Endothelial cell of umbilical vein (primary cell): Measurements from ENCODE around the gene INS. TPM values are rescaled to one million over a fixed set of nuclear protein-coding genes. Genes with fewer than 3 reads are reported as not detected.

ENCODE experiments used
- BruUV-seq: library from RNA; stranded (reverse); fragments of 400-500 nt; replicated peaks from 2 replicates; lab custom pipeline; 2021; lab: Mats Ljungman, UMichigan
- CTCF ChIA-PET: fragments of 300-600, 350-600 bp; sonication (Branson Sonifier 250); formaldehyde crosslinking; loops from one replicate; lab custom pipeline; 2021; ENCODE audit warnings: antibody characterized with exemption, inconsistent platforms; lab: Charles Lee
- POLR2A ChIA-PET: fragments of 300-600, 350-600 bp; sonication (Branson Sonifier 250); formaldehyde crosslinking; loops from one replicate; lab custom pipeline; 2021; ENCODE audit warnings: antibody characterized with exemption, inconsistent platforms; lab: Charles Lee
- DNase-seq: peaks from one replicate; pipeline ENCODE4 v3.0.0-alpha.2; 2011; ENCODE audit warnings: low read depth, low spot score
- FAIRE-seq: peaks from 2 replicates; lab custom pipeline; 2011; peaks lifted over from hg19 to GRCh38; lab: Jason Lieb, UNC
- H2AFZ ChIP-seq: 2 replicates; pipeline ENCODE4 v1.6.0; 2012; ENCODE audit warnings: low read depth, low read length, control low read depth, inconsistent platforms
- H3K27ac ChIP-seq: 2 replicates; pipeline ENCODE4 v1.5.1; 2011; ENCODE audit warnings: low read depth, mild to moderate bottlenecking, control low read depth, low read length, moderate library complexity; ENCODE audit not compliant: insufficient read depth
- H3K27me3 ChIP-seq, 2 experiments: 2 replicates each; pipeline versions ENCODE4 v1.6.0 to v1.6.1; 2011; ENCODE audit warnings: low read length in 2 of 2, mixed read lengths in 1 of 2; ENCODE audit not compliant: control insufficient read depth in 2 of 2, insufficient read depth in 2 of 2
- H3K36me3 ChIP-seq, 2 experiments: 2 replicates in 1 of 2; 3 replicates in 1 of 2; pipeline ENCODE4 v1.5.1; 2011; ENCODE audit warnings: low read length in 2 of 2, mild to moderate bottlenecking in 1 of 2, moderate library complexity in 1 of 2; ENCODE audit not compliant: control insufficient read depth in 2 of 2, insufficient read depth in 2 of 2; ENCODE audit errors: extremely low read depth in 1 of 2
- H3K4me1 ChIP-seq: 3 replicates; pipeline ENCODE4 v1.5.1; 2011; ENCODE audit warnings: mild to moderate bottlenecking, low read length; ENCODE audit not compliant: control insufficient read depth, insufficient read depth; ENCODE audit errors: extremely low read depth
- H3K4me2 ChIP-seq: 2 replicates; pipeline ENCODE4 v1.6.1; 2011; ENCODE audit warnings: low read length, control low read depth, mixed read lengths; ENCODE audit not compliant: insufficient read depth
- H3K4me3 ChIP-seq, 3 experiments: fragments of 200-600 bp in 1 of 3; sonication (generic), shearing (Covaris generic) in 1 of 3; replicated peaks in 1 of 3; 2 replicates each; pipeline ENCODE4 v1.5.1; 2011 to 2016; ENCODE audit warnings: control low read depth in 3 of 3, low read length in 3 of 3, mild to moderate bottlenecking in 2 of 3, inconsistent platforms in 1 of 3, low read depth in 1 of 3, moderate library complexity in 1 of 3; ENCODE audit not compliant: insufficient read depth in 1 of 3
- H3K79me2 ChIP-seq: 2 replicates; pipeline ENCODE4 v1.6.0; 2012; ENCODE audit warnings: low read length, inconsistent platforms; ENCODE audit not compliant: control insufficient read depth, insufficient read depth
- H3K9ac ChIP-seq: replicated peaks from 2 replicates; pipeline ENCODE3; 2011; ENCODE audit warnings: low read length, control low read depth; ENCODE audit not compliant: insufficient read depth; ENCODE audit errors: extremely low read depth
- H3K9me1 ChIP-seq: replicated peaks from 3 replicates; pipeline ENCODE4 v1.6.0; 2011; ENCODE audit warnings: mild to moderate bottlenecking, low read length; ENCODE audit not compliant: control insufficient read depth, insufficient read depth; ENCODE audit errors: extremely low read depth
- H3K9me3 ChIP-seq: replicated peaks from 2 replicates; pipeline ENCODE4 v1.5.1; 2012; ENCODE audit warnings: low read length, inconsistent platforms; ENCODE audit not compliant: control insufficient read depth, insufficient read depth
- H4K20me1 ChIP-seq: replicated peaks from 2 replicates; pipeline ENCODE3; 2011; ENCODE audit warnings: mild to moderate bottlenecking, low read length; ENCODE audit not compliant: control insufficient read depth, insufficient read depth; ENCODE audit errors: extremely low read depth
- CTCF ChIP-seq, 2 donors: IDR thresholded peaks; 1 replicate in 1 of 2; 2 replicates in 1 of 2; pipeline ENCODE4 v1.5.1; 2011; ENCODE audit warnings: low read length in 2 of 2, mild to moderate bottlenecking in 2 of 2, moderate library complexity in 2 of 2, control low read depth in 1 of 2, inconsistent platforms in 1 of 2, low read depth in 1 of 2; ENCODE audit not compliant: insufficient read depth in 1 of 2; ENCODE audit errors: extremely low read depth in 1 of 2
- EZH2 ChIP-seq: IDR thresholded peaks from 2 replicates; pipeline ENCODE4 v1.6.1; 2012; ENCODE audit warnings: borderline replicate concordance, low read depth, mild to moderate bottlenecking, moderate library complexity, low read length, inconsistent platforms; ENCODE audit not compliant: severe bottlenecking
- FOS ChIP-seq: IDR thresholded peaks from 2 replicates; pipeline ENCODE4 v1.6.1; 2011; ENCODE audit warnings: mild to moderate bottlenecking, low read length, moderate library complexity, borderline replicate concordance; ENCODE audit not compliant: insufficient read depth
- GATA2 ChIP-seq: IDR thresholded peaks from 2 replicates; pipeline ENCODE4 v1.7.0; 2011; ENCODE audit warnings: low read depth, mild to moderate bottlenecking, moderate library complexity, mixed read lengths, low read length; ENCODE audit not compliant: insufficient read length, insufficient read depth
- JUN ChIP-seq: IDR thresholded peaks from 2 replicates; pipeline ENCODE4 v1.6.1; 2011; ENCODE audit warnings: borderline replicate concordance, low read depth; ENCODE audit not compliant: insufficient read length, insufficient read depth
- POLR2A ChIP-seq: IDR thresholded peaks from 2 replicates; pipeline ENCODE4 v1.6.1; 2012; ENCODE audit warnings: low read depth, mild to moderate bottlenecking, control low read depth, low read length
- dilution Hi-C: fragments of 300-500 bp; cut with MboI; formaldehyde crosslinking; loops from one replicate; pipeline ENCODE4 v1.15.0; 2019; ENCODE audit warnings: low sequenced_read_pairs; ENCODE audit not compliant: extremely low pct_ligation_motif_present
- intact Hi-C: fragments of 100-400 bp; cut with micrococcal nuclease; formaldehyde crosslinking; loops from one replicate; pipeline ENCODE4 v1.10.0; 2022
- polyA plus RNA-seq, 4 experiments: library from polyadenylated mRNA; depleted of rRNA in 3 of 4; stranded (reverse) in 3 of 4; unstranded in 1 of 4; fragments of >200 nt; gene quantifications; 2 replicates each; pipeline versions ENCODE4 v1.2.1 to v1.2.3, GENCODE V29; 2011 to 2012; ENCODE audit warnings: missing spikeins in 1 of 4
- total RNA-seq: library from RNA; stranded (reverse); gene quantifications from 2 replicates; pipeline ENCODE4 v1.2.3, GENCODE V29; 2021

Gene INS
- total and polyA plus RNA-seq, 2 donors (not counting 3 experiments of a cell fraction or from before 2014, with no cell fraction given), result not detected

GRCh38 chr11:2186669-2187279 is 25.8 kb upstream of the INS start:
- Histone ChIP-seq H3K4me1 (no peaks in the 10 kb centered on the region), H3K27ac (no peak overlapping the region), H3K79me2 (no peaks in the 10 kb centered on the region), H4K20me1 (no peaks in the 10 kb centered on the region), H3K9me1 (no peaks in the 10 kb centered on the region), H3K4me3 (no peak overlapping the region), H3K9me3 (no peaks in the 10 kb centered on the region), H2AFZ (no peak overlapping the region), H3K4me2 (no peak overlapping the region), H3K36me3 (no peaks in the 10 kb centered on the region), H3K27me3 (peaks cover 0 to 6% of the 10 kb centered on the region in 2 experiments), H3K9ac (no peak overlapping the region)
- intact Hi-C loops, result no loop called here
- ChIA-PET POLR2A (no interaction called here), CTCF (interaction anchor here (0.6 to 2.6 kb wide), 8 partner anchors 13 to 534 kb away, joined by 3 to 43 read pairs (median 4); partner anchors contain the start of gene CD81)
- dilution Hi-C loops, result no loop called here
- BruUV-seq, result no TSS peak
- DNase-seq (peak; percentile 11), FAIRE-seq (no peak)
- TF ChIP-seq CTCF (IDR thresholded peaks at IDR 0.05; ENCODE audit: extremely low read depth in 1 of 2, insufficient read depth in 1 of 2, low read depth in 1 of 2, low read length in 2 of 2) (peak; percentile 6 to 49), POLR2A (no peak)

GRCh38 chr11:2185324-2186085 is 24.5 kb upstream of the INS start:
- Histone ChIP-seq H3K27me3 (peaks cover 0 to 3% of the 10 kb centered on the region in 2 experiments), H3K27ac (no peak overlapping the region), H3K4me3 (no peak overlapping the region), H4K20me1 (no peaks in the 10 kb centered on the region), H3K4me1 (no peaks in the 10 kb centered on the region), H2AFZ (no peak overlapping the region), H3K4me2 (no peak overlapping the region), H3K79me2 (no peaks in the 10 kb centered on the region), H3K9me1 (no peaks in the 10 kb centered on the region), H3K9me3 (no peaks in the 10 kb centered on the region), H3K9ac (no peak overlapping the region), H3K36me3 (no peaks in the 10 kb centered on the region)
- ChIA-PET CTCF (interaction anchor here (0.7 to 2.6 kb wide), 4 partner anchors 12 to 533 kb away, joined by 3 to 43 read pairs (median 6); no protein-coding TSS in a partner anchor), POLR2A (interaction anchor here (0.5 kb wide), 1 partner anchor 716 kb away, joined by 3 read pairs; no protein-coding TSS in a partner anchor)
- no TSS peak for BruUV-seq
- DNase-seq, result no peak
- intact Hi-C loops, result no loop called here
- no peak for FAIRE-seq
- dilution Hi-C loops, result no loop called here
- TF ChIP-seq EZH2 (no peak), FOS (no peak), JUN (no peak), GATA2 (no peak)
